HepG2 (cell line): ENCODE measurements around the gene ESYT3. TPM values are rescaled to one million over a fixed set of nuclear protein-coding genes. Genes with fewer than 3 reads are reported as not detected.

Experiments
- ATAC-seq: fragments of 200-7000 bp; cut with Tn5 transposase; 3 replicates; pipeline ENCODE4 v1.9.1; 2020; ENCODE audit warnings: mild to moderate bottlenecking, moderate library complexity
- BruUV-seq: library from RNA; stranded (reverse); fragments of 400-500 nt; replicated peaks from 2 replicates; lab custom pipeline; 2021; lab: Mats Ljungman, UMichigan
- CTCF ChIA-PET: fragments of 300-600 bp; formaldehyde crosslinking; extraction: SDS; loops from one replicate; lab custom pipeline; 2021; ENCODE audit warnings: low total read pairs, inconsistent platforms, low intra/inter-chr PET ratio; lab: Yijun Ruan, JAX
- POLR2A ChIA-PET: fragments of 350-600 bp; sonication (Branson Sonifier 250); formaldehyde crosslinking; loops from one replicate; lab custom pipeline; 2020; ENCODE audit warnings: antibody characterized with exemption, inconsistent platforms; lab: Yijun Ruan, JAX
- DNase-seq: peaks from one replicate; pipeline ENCODE4 v3.0.0-alpha.2; 2015; ENCODE audit warnings: low spot score
- FAIRE-seq: peaks from 3 replicates; lab custom pipeline; 2011; peaks lifted over from hg19 to GRCh38; lab: Jason Lieb, UNC
- H2AFZ ChIP-seq: one replicate; pipeline ENCODE4 v1.6.1; 2011; ENCODE audit warnings: low read length, inconsistent platforms
- H3K27ac ChIP-seq: fragments of 300-600 bp; 3 replicates; pipeline ENCODE4 v1.8.0; 2011; ENCODE audit warnings: mixed run types, mild to moderate bottlenecking, mixed read lengths, low read length, inconsistent platforms; ENCODE audit not compliant: insufficient read depth; ENCODE audit errors: extremely low read length
- H3K27me3 ChIP-seq, 2 experiments: fragments of 200-600 bp in 1 of 2; 2 replicates in 1 of 2; 3 replicates in 1 of 2; pipeline versions ENCODE4 v1.6.0 to v1.8.0; 2011; ENCODE audit warnings: low read length in 2 of 2, mild to moderate bottlenecking in 2 of 2, moderate library complexity in 2 of 2, inconsistent platforms in 1 of 2; ENCODE audit not compliant: insufficient read depth in 2 of 2, control insufficient read depth in 1 of 2
- H3K36me3 ChIP-seq, 2 experiments: fragments of 200-600 bp in 1 of 2; replicated peaks in 1 of 2; 2 replicates in 1 of 2; 3 replicates in 1 of 2; pipeline versions ENCODE4 v1.5.1 to v1.8.0; 2011; ENCODE audit warnings: low read length in 2 of 2, inconsistent platforms in 1 of 2; ENCODE audit not compliant: insufficient read depth in 2 of 2, control insufficient read depth in 1 of 2
- H3K4me1 ChIP-seq: 2 replicates; pipeline ENCODE4 v1.5.1; 2012; ENCODE audit warnings: low read length, inconsistent platforms; ENCODE audit not compliant: insufficient read depth
- H3K4me2 ChIP-seq: 2 replicates; pipeline ENCODE4 v1.6.0; 2011; ENCODE audit warnings: low read depth, low read length, inconsistent platforms
- H3K4me3 ChIP-seq, 3 experiments: fragments of 200-600 bp in 1 of 3; sonication (generic), shearing (Covaris generic) in 1 of 3; replicated peaks in 1 of 3; 2 replicates each; pipeline ENCODE4 v1.5.1; 2011 to 2016; ENCODE audit warnings: low read length in 3 of 3, inconsistent platforms in 2 of 3, low read depth in 2 of 3, mild to moderate bottlenecking in 2 of 3, control low read depth in 1 of 3, mixed read lengths in 1 of 3; ENCODE audit not compliant: insufficient read depth in 1 of 3
- H3K79me2 ChIP-seq: one replicate; pipeline ENCODE4 v1.6.1; 2011; ENCODE audit warnings: low read length, inconsistent platforms; ENCODE audit not compliant: insufficient read depth
- H3K9ac ChIP-seq: 2 replicates; pipeline ENCODE4 v1.6.0; 2011; ENCODE audit warnings: mild to moderate bottlenecking, low read depth, low read length, inconsistent platforms; ENCODE audit not compliant: insufficient read depth
- H3K9me3 ChIP-seq: 2 replicates; pipeline ENCODE4 v1.5.1; 2012; ENCODE audit warnings: mild to moderate bottlenecking, low read length
- H4K20me1 ChIP-seq: 2 replicates; pipeline ENCODE4 v1.6.0; 2011; ENCODE audit warnings: inconsistent platforms, mild to moderate bottlenecking, low read length, moderate library complexity; ENCODE audit not compliant: insufficient read depth
- ARNT ChIP-seq: fragments of 450-650 bp; IDR thresholded peaks from 2 replicates; pipeline ENCODE4 v1.6.1; 2017
- ARNTL ChIP-seq: sonication (generic); formaldehyde crosslinking; IDR thresholded peaks from 2 replicates; pipeline ENCODE4 v1.4.0; 2020; ENCODE audit warnings: mild to moderate bottlenecking, missing genetic modification reagents
- FLYWCH1 ChIP-seq: sonication (generic); formaldehyde crosslinking; IDR thresholded peaks from 2 replicates; pipeline ENCODE4 v1.8.1; 2023; ENCODE audit warnings: mild to moderate bottlenecking, missing genetic modification reagents
- MED13 ChIP-seq: sonication (generic); formaldehyde crosslinking; IDR thresholded peaks from 2 replicates; pipeline ENCODE4 v1.5.0; 2020; ENCODE audit warnings: missing genetic modification reagents
- RXRA ChIP-seq: sonication (generic); formaldehyde crosslinking; IDR thresholded peaks from 2 replicates; pipeline ENCODE4 v1.5.1; 2020; ENCODE audit warnings: missing genetic modification reagents
- USF2 ChIP-seq, 2 experiments: sonication (generic) in 1 of 2; formaldehyde crosslinking in 1 of 2; IDR thresholded peaks; 2 replicates each; pipeline versions ENCODE4 v1.5.1 to v1.6.1; 2011 to 2020; ENCODE audit warnings: borderline replicate concordance in 1 of 2, low read depth in 1 of 2, low read length in 1 of 2, mild to moderate bottlenecking in 1 of 2, missing genetic modification reagents in 1 of 2, moderate library complexity in 1 of 2
- ZNF142 ChIP-seq: sonication (generic); formaldehyde crosslinking; IDR thresholded peaks from 2 replicates; pipeline ENCODE4 v1.4.0; 2020; ENCODE audit warnings: missing genetic modification reagents
- ZNF143 ChIP-seq: sonication (generic); formaldehyde crosslinking; IDR thresholded peaks from 2 replicates; pipeline ENCODE4 v1.4.0; 2020; ENCODE audit warnings: missing genetic modification reagents
- ZNF235 ChIP-seq: sonication (generic); formaldehyde crosslinking; IDR thresholded peaks from 2 replicates; pipeline ENCODE4 v1.8.1; 2023; ENCODE audit warnings: mild to moderate bottlenecking, missing genetic modification reagents, borderline replicate concordance
- ZNF281 ChIP-seq: sonication (generic); formaldehyde crosslinking; IDR thresholded peaks from 2 replicates; pipeline ENCODE4 v1.4.0; 2020; ENCODE audit warnings: missing genetic modification reagents, borderline replicate concordance
- ZNF335 ChIP-seq: sonication (generic); formaldehyde crosslinking; IDR thresholded peaks from 2 replicates; pipeline ENCODE4 v1.4.0; 2020; ENCODE audit warnings: missing genetic modification reagents
- ZNF850 ChIP-seq: sonication (generic); formaldehyde crosslinking; conservative IDR thresholded peaks from 2 replicates; pipeline ENCODE4 v1.9.0; 2021; ENCODE audit warnings: mild to moderate bottlenecking, missing genetic modification reagents
- ZNF883 ChIP-seq: sonication (generic); formaldehyde crosslinking; IDR thresholded peaks from 2 replicates; pipeline ENCODE4 v1.5.1; 2020; ENCODE audit warnings: mild to moderate bottlenecking, missing genetic modification reagents; ENCODE audit errors: not compliant biosample characterization
- WGBS: methylation state at CpG from one replicate; pipeline ENCODE4 v1.1.6; 2017; ENCODE audit warnings: low lambda C conversion rate; 5-methylcytosine and 5-hydroxymethylcytosine counted together
- in situ Hi-C: cut with HindIII; loops from 2 replicates; pipeline ENCODE4 v1.10.0; 2017; ENCODE audit warnings: low pct_unique_long_range_greater_than_20kb; ENCODE audit not compliant: extremely low pct_ligation_motif_present
- intact Hi-C: fragments of 100-400 bp; cut with micrococcal nuclease; formaldehyde crosslinking; loops from one replicate; pipeline ENCODE4 v1.10.0; 2022; ENCODE audit not compliant: unreplicated experiment
- polyA plus RNA-seq, 8 experiments: library from polyadenylated mRNA; depleted of rRNA in 3 of 8; stranded (reverse) in 7 of 8; unstranded in 1 of 8; fragments of >200 nt; fragmentation: Illumina TruSeq in 4 of 8; extraction: Trizol in 4 of 8; gene quantifications; 2 replicates each; pipeline versions ENCODE4 v1.2.1 to v1.2.3, GENCODE V29; 2011 to 2016; ENCODE audit warnings: low read depth in 4 of 8, missing spikeins in 1 of 8, mixed read lengths in 1 of 8; ENCODE audit not compliant: insufficient read depth in 1 of 8
- total RNA-seq, 5 experiments: library from RNA; depleted of rRNA; stranded (reverse); fragments of >200 nt; fragmentation: Illumina TruSeq; extraction: Trizol; gene quantifications; 2 replicates each; pipeline ENCODE4 v1.2.3, GENCODE V29; 2016; ENCODE audit warnings: low read depth in 1 of 5
- TF ChIP-seq, protein P1 (sequence below): sonication (generic); formaldehyde crosslinking; IDR thresholded peaks from 2 replicates; pipeline ENCODE4 v1.4.0; 2020; ENCODE audit warnings: missing genetic modification reagents

Gene ESYT3
- total and polyA plus RNA-seq, 2 of the 13 experiments (the other 11 are each of a cell fraction or from before 2014, with no cell fraction given), result 1.5 to 4.1 TPM

GRCh38 chr3:138465925-138466324, 31.5 kb downstream of the ESYT3 start:
- Histone ChIP-seq H3K79me2 (no peaks in the 10 kb centered on the region), H3K9ac (no peak overlapping the region), H3K27ac (no peak overlapping the region), H3K27me3 (no peaks in the 10 kb centered on the region), H4K20me1 (no peaks in the 10 kb centered on the region), H2AFZ (no peak overlapping the region), H3K9me3 (no peaks in the 10 kb centered on the region), H3K4me2 (no peak overlapping the region), H3K4me1 (no peaks in the 10 kb centered on the region), H3K4me3 (no peak overlapping the region), H3K36me3 (no peaks in the 10 kb centered on the region)
- 100% methylated on average over 2 of the region's 2 CpGs for WGBS
- ChIA-PET POLR2A (no interaction called here), CTCF (no interaction called here)
- in situ Hi-C loops (no loop called here), intact Hi-C loops (no loop called here)
- DNase-seq (no peak), ATAC-seq (no peak), FAIRE-seq (no peak)
- BruUV-seq, result no TSS peak
- TF ChIP-seq ZNF883 (CRISPR knock-in tag), result no peak
- TF ChIP-seq FLYWCH1 (CRISPR knock-in tag), result no peak
- TF ChIP-seq ARNTL (CRISPR knock-in tag), result no peak
- TF ChIP-seq, protein P1, sequence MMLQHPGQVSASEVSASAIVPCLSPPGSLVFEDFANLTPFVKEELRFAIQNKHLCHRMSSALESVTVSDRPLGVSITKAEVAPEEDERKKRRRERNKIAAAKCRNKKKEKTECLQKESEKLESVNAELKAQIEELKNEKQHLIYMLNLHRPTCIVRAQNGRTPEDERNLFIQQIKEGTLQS (CRISPR knock-in tag), result no peak
- TF ChIP-seq MED13 (CRISPR knock-in tag), result no peak
- TF ChIP-seq ZNF235 (CRISPR knock-in tag), result no peak
- TF ChIP-seq RXRA (CRISPR knock-in tag), result no peak
- TF ChIP-seq USF2 (IDR thresholded peaks at IDR 0.05; ENCODE audit: low read depth, low read length), result no peak
- TF ChIP-seq USF2 (CRISPR knock-in tag; IDR thresholded peaks at IDR 0.05; ENCODE audit: borderline replicate concordance), result no peak
- no peak for TF ChIP-seq ZNF850 (CRISPR knock-in tag)
- no peak for TF ChIP-seq ARNT
- TF ChIP-seq ZNF142 (CRISPR knock-in tag), result no peak
- no peak for TF ChIP-seq ZNF335 (CRISPR knock-in tag)
- no peak for TF ChIP-seq ZNF281 (CRISPR knock-in tag)
- no peak for TF ChIP-seq ZNF143 (CRISPR knock-in tag)
